IPS-18c (cell line): ENCODE results near the gene S100A1.

Experiments used
- H3K4me3 ChIP-seq: 2 replicates; pipeline ENCODE4 v1.7.0; 2013; ENCODE audit warnings: low read depth, mild to moderate bottlenecking, low read length, moderate library complexity; ENCODE audit not compliant: insufficient read depth
- H3K9me3 ChIP-seq: one replicate; pipeline ENCODE4 v1.6.1; 2013; ENCODE audit warnings: mild to moderate bottlenecking, low read length, moderate library complexity; ENCODE audit not compliant: control insufficient read depth, insufficient read depth

Gene S100A1

DNA sequence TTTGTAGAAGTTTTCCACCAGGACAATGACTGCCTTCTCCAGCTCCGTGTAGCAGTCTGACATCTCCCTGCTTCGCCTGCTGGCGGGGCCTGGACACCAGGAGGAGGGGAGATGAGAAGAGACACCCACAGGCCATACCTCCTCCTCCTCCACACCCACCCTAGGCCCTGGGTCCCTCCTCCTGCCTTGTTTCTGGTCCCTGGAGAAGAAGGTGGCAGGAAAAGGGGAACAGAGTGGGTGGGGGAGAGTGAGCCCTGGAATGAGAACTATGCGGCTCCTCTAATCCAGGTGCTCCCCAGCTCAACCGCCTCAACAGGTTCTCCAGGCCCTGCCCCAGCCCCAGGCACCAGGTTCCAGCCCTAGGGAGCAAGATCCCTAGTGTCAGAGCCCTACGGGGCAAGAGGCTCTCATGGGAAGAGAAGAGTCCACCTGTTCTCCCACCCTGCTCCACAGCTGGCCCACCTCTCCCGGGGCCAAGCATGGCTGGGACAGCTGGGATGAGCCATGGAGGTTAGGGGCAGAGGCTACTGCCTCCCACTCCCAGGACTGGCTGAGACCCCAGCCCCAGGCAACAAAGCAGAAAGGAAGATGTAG lies 20.0 kb upstream of the S100A1 start:
- Histone ChIP-seq H3K4me3 (no peak overlapping the region), H3K9me3 (no peaks in the 10 kb centered on the region)

DNA sequence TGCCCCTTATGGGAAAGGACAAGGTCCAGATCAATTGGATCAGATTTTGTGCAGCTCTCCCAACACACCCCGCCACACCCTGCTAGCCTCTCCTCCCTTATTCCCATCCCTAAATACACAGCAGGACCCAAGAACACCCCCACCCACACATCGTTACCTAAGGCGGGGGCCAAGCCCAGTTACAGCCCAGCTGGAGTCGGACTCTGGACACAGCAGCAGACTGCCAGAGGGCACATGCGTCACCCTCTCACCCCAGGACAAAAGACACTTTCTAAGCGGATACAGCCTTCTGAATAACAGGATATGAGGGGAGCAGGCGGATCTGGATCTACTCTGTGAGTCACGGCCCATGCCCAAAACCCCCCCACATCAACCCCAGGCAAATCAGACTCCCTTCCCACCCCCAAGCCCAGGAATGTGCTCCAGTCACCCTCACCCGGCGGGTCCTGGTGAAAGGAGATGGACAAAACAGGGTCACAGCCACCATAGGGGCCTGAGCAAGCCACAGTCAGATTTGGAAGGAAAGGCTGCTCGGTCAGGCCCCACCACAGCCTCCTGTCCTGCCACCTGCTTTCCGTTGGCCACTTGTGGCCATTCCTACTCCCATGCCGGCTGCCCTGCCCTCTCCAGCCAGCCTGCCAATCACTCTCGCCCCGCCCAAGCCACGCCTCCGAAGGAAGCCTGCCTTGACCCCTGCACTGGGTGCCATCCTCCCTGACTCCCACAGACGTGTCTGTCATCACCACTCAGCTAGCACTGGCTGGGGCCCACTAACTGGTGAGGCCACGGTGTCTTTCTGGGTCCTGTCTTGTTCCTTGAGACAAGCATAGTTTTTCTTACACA lies 19.3 kb upstream of the S100A1 start:
- peak overlapping the region; percentile 28; the same call in 1 of the 2 replicates for H3K4me3 ChIP-seq
- H3K9me3 ChIP-seq: no peaks in the 10 kb centered on the region

DNA sequence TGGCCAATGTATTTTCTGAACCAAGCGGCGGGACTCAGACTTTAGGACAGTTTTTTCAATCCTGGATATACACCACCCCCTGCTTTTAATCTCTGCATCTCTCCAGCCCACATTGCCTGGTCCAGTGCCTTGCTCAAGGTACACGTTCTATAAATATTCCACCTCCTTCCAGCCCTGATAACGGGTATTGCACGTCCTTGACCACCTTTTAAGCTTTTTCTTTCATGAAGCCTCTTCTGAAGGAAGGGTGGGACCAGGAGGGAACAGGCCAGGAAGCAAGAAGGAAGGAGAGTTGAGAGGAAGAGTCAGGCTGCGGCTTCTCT lies 18.7 kb upstream of the S100A1 start:
- H3K4me3 ChIP-seq: no peak overlapping the region
- H3K9me3 ChIP-seq: no peaks in the 10 kb centered on the region

DNA sequence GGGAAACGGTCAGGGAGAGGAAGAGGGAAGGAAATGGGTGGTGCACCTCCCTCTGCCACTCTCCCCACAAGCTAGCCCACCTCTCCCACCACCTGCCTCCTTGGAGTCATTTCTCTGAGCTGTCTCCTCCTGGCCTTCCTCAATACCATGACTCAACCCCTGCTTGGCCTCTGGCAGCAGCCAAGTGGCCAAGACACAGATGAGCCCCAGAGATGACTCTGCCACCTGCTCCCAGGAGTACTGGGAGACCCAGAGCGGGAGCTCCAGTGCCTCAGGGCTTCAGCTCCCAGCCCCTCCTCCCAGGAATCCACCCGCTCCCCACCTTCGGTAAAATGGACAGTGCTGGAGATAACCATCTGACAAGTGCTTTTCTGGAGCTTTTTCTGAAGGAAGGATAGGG lies 17.9 kb upstream of the S100A1 start:
- H3K4me3 ChIP-seq: no peak overlapping the region
- H3K9me3 ChIP-seq: no peaks in the 10 kb centered on the region

DNA sequence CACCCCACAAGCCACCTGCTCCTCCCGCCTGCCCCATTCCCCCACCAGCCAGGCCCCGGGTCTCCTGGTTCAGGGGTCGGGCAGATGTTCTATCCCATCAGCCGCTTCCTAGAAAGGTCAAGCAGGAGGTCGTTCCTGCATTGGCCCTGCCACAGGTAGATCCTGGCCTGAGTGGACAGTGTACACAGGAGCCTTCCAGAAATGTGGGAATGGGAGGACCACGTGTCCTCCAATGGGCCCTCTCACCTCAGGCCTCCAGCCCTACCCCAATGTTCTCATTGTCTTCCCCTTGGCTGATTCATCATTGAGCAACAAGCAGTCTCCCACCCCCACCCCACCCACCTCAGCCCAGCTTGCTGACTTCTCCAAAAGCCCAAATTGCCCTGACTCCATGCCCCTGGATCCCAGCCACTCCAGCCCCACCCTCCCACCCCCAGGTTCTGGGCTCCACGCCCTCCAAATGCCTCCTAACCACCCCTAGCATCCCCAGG lies 17.4 kb upstream of the S100A1 start:
- Histone ChIP-seq H3K9me3 (no peaks in the 10 kb centered on the region), H3K4me3 (no peak overlapping the region)

DNA sequence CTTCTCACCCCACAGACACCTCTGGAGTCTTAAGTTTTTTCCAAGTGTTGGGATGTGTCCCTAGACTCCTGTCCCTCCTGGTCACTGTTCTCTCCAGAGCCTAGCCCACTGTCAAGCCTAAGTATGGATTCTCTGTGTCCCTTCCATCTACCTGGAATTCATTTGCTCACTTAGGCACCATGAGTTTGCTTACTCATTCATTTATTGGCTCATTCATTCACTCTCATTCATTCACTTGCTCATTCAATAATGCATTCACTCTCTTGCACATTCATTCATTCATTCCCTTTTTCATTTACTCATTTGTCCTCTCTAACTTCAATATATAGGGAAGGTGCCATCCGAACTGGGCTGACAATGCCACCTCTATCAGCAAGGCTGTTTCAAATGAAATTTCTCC lies 16.9 kb upstream of the S100A1 start:
- Histone ChIP-seq H3K9me3 (no peaks in the 10 kb centered on the region), H3K4me3 (no peak overlapping the region)

DNA sequence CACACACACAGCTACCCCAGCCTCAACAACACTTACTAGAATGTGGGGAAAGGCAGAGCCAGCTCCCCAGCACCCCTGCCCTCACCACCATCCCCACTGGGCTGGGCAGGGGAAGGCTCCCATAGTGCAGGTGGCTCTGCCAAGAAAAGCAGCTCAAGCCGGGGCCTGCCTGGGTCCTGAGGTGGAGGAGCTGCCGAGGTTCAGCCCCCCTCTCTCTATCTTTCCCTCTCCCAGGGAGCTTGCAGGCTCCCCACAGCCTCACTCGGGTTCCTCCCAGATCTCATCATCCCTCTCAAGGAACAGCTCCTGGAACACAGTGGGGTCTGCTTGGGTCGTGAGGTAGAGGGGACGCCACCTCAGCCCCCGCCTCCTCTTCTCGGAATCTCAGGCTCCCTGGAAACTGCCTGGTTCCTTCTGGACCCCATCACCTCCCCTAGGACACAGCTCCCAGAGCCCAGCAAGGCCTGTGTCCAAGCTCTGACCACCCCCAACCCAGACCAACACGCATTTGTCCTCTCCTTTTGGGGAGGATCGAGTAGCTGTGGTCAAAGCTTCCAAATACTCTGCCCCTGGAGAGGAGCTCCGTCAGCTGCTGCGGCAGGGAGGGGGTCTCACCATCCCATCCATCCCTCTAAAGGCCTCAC lies 16.0 kb upstream of the S100A1 start:
- H3K4me3 ChIP-seq: peak overlapping the region; percentile 34
- H3K9me3 ChIP-seq: no peaks in the 10 kb centered on the region

DNA sequence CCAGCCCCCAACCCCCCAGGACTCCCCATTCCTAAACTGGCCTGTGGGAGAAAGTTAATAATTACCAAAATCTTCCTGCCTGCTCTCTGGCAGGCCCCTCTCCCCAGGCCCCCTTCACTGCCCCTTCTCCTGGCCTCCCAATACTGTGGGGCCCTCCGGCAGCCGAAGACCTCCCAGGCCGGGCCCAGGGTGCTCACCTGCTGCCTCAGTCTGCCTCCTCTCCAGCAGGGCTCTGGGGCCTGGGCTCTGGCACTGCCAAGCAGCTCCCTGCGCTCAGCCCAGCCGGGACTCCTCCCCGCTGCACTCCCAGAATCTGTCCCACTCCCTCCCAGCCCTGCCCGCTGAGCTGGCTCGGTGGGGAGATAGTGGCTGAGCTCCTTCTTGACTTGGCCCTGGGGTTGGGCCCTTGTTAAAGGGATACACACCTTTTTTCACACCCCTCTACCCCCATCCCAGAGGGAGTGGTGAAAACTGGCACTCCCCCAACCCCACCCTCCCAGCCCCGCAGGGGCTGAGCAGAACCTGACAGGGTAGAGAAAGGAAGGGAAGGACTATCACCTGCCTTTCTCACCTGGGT lies 15.4 kb upstream of the S100A1 start, which contains the start of gene S100A16:
Gene S100A16, minus strand, starts transcription at position 383 of the 577 bp plus-strand sequence. CDS start 4,986 bp downstream, outside the sequence.
- no peaks in the 10 kb centered on the region for H3K9me3 ChIP-seq
- peak within 1 kb of the TSS; percentile 34 for H3K4me3 ChIP-seq

DNA sequence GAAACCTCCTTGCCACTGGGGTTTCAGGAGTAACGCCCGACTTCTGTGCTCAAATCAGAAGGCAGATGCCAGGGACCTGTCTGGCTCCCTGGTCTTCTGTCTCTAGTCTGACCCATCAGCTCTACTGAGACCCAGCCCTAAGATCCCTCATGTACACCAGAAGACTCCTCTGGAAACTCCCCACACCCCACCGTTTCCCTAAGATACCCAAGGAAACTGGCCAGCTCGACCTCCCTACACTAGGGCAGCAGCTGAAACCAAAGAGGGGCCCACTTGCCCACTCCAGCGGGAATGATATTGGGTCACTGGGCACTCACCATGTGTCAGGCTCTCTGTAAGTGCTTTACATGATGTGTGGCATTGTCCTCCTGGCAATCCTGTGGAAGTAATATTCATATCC lies 14.8 kb upstream of the S100A1 start:
- H3K9me3 ChIP-seq: no peaks in the 10 kb centered on the region
- H3K4me3 ChIP-seq: no peak overlapping the region

DNA sequence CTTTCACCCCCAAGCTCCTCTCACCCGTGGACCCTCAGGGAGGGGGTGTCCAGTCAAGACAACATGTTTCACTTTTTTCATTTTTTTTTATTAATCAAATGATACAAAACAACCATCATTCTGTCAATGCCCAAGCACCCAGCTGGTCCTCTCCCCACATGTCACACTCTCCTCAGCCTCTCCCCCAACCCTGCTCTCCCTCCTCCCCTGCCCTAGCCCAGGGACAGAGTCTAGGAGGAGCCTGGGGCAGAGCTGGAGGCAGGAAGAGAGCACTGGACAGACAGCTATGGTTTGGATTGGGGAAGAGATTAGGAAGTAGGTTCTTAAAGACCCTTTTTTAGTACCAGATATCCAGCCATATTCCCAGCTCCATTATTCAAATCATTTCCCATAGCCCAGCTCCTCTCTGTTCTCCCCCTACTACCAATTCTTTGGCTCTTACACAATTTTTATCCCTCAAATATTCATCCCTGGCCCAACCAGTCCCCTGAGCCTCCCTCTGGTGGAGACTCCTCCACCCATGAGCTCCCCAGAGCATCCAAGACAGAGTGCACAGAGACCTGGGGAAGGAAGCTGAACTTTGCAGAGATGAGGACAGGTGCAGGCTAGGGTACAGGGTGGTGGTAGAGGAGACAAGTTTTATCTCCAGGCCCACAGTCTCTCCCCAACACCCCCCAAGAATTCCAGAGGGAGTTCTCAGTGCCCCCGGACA lies 13.9 kb upstream of the S100A1 start:
- Histone ChIP-seq H3K9me3 (no peaks in the 10 kb centered on the region), H3K4me3 (no peak overlapping the region)

DNA sequence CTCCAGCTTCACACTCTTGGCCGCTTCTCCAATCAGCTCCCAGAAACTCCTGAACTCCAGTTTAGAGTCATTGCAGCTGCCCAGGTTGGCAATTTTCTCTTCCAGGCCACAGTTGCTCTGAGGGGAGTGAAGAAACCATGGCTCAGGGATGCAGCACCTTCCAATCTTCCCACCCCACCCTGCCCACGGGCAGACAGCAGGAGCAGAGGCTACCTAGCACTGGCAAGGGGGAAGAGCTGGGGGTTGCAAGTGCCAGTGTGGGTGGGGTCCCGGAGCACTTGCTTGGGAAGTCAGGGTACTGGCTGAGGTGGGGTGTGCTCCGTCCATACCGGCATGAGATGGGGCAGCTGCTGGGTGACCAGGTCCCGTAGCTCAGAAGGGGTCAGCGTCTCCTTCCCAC lies 13.3 kb upstream of the S100A1 start:
- H3K9me3 ChIP-seq: no peaks in the 10 kb centered on the region

DNA sequence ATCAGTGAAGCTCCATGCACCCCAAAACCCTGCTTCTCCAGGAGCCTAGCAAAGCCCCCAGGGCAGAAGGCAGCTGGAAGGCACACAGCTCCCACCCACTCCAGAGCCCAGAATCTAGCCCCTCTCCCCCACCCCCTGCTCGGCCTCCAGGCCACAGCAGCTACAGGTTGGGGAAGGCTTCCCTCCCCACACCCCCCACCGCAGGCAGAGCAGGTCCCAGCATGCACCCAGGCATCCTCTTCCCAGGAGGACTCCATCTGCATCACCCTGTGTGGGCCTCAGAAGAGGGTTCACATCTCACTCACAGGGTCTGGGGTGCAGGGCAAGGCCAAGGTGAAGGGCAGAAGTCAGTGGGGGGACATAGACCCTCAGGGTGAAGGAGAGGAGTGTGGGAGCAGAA lies 12.8 kb upstream of the S100A1 start:
- no peak overlapping the region for H3K4me3 ChIP-seq
- no peaks in the 10 kb centered on the region for H3K9me3 ChIP-seq

More for the DNA sequence above, 13.3 kb upstream of the S100A1 start:
- H3K4me3 ChIP-seq: no peak overlapping the region

DNA sequence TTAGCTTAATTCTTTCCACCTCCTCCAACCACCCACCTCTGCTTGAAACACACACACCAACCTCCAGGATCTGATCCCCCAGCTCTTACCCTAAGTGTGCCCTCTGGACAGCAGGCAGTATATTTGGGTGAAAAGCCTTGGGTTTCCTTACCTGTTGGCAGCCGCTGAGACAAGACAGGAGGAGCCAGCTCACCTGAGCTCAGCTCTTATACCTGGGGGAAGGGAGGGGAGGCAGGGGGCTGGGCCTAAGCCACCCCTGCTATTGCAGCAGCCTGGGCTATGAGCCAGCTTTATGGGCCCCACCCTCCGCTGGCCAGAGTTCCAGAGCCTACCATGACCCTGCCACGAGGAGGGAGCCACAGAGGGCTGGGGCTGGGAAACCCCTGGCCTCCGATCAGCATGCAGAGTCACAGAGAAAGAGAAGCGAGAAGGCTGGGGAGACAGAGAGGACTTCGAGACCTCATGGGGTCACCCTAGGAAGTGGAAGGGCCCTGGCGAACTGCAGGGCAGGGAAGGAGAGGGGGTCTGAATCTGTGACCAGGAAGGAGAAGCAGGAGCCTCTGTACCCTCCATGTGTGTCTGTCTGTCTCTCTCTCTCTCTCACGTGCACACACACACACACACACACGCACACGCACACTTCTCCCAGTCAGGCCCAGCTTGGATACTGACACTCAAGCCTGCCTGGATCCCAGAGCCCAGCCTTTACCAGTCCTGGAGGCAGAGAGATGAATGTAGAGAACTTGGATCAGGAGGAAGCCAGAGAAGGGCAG lies 11.9 kb upstream of the S100A1 start, which contains the start of gene S100A14:
Gene S100A14, minus strand, starts transcription at position 182 of the 773 bp plus-strand sequence. CDS start 467 bp downstream, outside the sequence.
- Histone ChIP-seq H3K9me3 (no peaks in the 10 kb centered on the region), H3K4me3 (no peak within 1 kb of the TSS)

DNA sequence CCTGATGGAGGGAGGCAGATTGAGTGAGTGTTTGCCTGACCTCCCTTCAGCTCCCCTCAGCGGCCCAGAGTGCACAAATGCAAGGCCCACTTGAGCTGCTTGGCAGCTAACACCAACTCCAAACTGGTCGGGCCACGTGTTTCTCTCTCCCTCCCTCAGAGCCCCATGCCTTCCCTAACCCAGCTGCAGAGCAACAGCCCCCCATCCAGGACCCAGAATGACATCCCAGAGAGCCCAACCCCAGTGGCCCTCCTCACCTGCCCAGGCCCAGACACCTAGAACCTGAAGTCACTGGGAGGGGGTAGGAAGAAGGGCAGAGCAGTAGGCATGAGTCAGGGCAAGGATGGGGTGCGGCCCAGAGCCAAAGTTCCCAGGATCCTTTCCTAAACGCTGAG lies 11.3 kb upstream of the S100A1 start:
- Histone ChIP-seq H3K4me3 (no peak overlapping the region), H3K9me3 (no peaks in the 10 kb centered on the region)

DNA sequence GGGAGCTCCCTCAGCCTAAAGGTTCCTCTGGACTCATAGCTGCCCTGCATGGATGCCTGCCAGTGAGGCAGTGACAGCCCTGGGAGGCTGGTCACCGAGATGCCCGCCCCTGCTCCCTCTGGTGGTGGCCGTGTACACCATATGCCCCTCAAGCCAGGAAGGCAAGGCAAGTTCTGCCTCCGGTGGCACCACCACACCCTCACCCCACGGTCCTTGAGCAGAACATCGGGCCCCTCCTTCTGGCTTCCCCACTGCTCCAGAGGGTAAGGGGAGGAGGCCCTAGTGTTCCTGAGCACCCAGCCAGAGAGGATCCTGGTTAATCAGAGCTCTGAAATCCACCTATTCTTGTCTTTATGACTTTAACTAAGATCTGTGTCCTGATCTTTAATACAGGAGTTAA lies 10.6 kb upstream of the S100A1 start:
- Histone ChIP-seq H3K4me3 (no peak overlapping the region), H3K9me3 (no peaks in the 10 kb centered on the region)

DNA sequence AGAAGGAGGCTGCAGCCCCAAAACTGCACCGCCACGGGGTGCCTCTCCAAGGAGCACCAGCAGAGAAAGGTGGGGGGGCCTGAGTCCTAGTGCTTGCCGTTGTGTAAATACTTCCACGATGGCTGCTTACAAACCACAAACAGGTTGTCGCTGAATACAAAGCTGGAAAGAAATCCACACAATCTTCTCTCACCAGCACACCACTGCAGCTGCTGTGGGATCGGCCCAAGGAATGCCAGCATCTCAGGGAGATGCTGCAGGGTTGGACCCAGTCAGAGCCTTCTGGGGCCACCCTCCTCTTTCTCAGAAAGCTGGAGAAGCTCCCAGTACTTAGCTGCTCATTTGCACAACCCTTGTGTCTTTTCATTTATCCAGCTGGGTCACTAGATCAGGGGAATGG lies 9.1 kb upstream of the S100A1 start:
- Histone ChIP-seq H3K4me3 (no peak overlapping the region), H3K9me3 (no peaks in the 10 kb centered on the region)
